ENCODE data around the gene GGCX. TPM values are rescaled to one million over a fixed set of nuclear protein-coding genes. Genes with fewer than 3 reads are reported as not detected.

GGCX gene
- total and polyA plus RNA-seq, 2 of the 13 experiments (the other 11 are each of a cell fraction or from before 2014, with no cell fraction given): 72.5 to 103 TPM

GRCh38 chr2:85588236-85588635, 26.9 kb upstream of the GGCX start:
- TF ChIP-seq ZNF790 (CRISPR knock-in tag; IDR thresholded peaks at IDR 0.05; ENCODE audit: borderline replicate concordance) (no peak), CEBPG (CRISPR knock-in tag; IDR thresholded peaks at IDR 0.05) (0 out of 2 replicates have a peak, but pooled peaks have one; percentile 3), SSRP1 (CRISPR knock-in tag; IDR thresholded peaks at IDR 0.05) (0 out of 2 replicates have a peak, but pooled peaks have one; percentile 37), ZFX (CRISPR knock-in tag; IDR thresholded peaks at IDR 0.05; ENCODE audit: low read depth) (0 out of 2 replicates have a peak, but pooled peaks have one; percentile 4)
- TF ChIP-seq, protein P1, sequence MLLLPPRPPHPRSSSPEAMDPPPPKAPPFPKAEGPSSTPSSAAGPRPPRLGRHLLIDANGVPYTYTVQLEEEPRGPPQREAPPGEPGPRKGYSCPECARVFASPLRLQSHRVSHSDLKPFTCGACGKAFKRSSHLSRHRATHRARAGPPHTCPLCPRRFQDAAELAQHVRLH (CRISPR knock-in tag; IDR thresholded peaks at IDR 0.05; ENCODE audit: borderline replicate concordance, low read depth): no peak
- POLR2A ChIA-PET: interaction anchor here (1.2 to 25.9 kb wide), 7 partner anchors 9 to 234 kb away, joined by 7 to 795 read pairs (median 13); partner anchors contain the start of genes C2orf68, ELMOD3, GGCX and MAT2A
- no peak for ATAC-seq
- Histone ChIP-seq H3K4me1 (ENCODE audit: insufficient read depth, low read length) (peaks cover 97% of the 10 kb centered on the region), H3K4me2 (ENCODE audit: low read depth, low read length) (peak overlapping the region; percentile 43), H3K27ac (ENCODE audit: extremely low read length, insufficient read depth, low read length) (no peak overlapping the region), H3K27me3 (ENCODE audit: control insufficient read depth in 1 of 2, insufficient read depth in 2 of 2, low read length in 2 of 2) (no peaks in the 10 kb centered on the region), H3K9me3 (ENCODE audit: low read length) (no peaks in the 10 kb centered on the region), H3K9ac (ENCODE audit: insufficient read depth, low read depth, low read length) (no peak overlapping the region), H3K4me3 (replicated peaks in 1 of 3; ENCODE audit: insufficient read depth in 1 of 3, low read depth in 2 of 3, low read length in 3 of 3) (no peak overlapping the region), H3K36me3 (replicated peaks in 1 of 2; ENCODE audit: control insufficient read depth in 1 of 2, insufficient read depth in 2 of 2, low read length in 2 of 2) (no peaks in the 10 kb centered on the region), H2AFZ (ENCODE audit: low read length) (no peak overlapping the region), H3K79me2 (ENCODE audit: insufficient read depth, low read length) (no peaks in the 10 kb centered on the region), H4K20me1 (ENCODE audit: insufficient read depth, low read length) (no peaks in the 10 kb centered on the region)
- DNase-seq (ENCODE audit: low spot score): no peak
- no peak for FAIRE-seq
- CTCF ChIA-PET (ENCODE audit: low intra/inter-chr PET ratio, low total read pairs): no interaction called here
- 85% methylated on average over 4 of the region's 4 CpGs for WGBS (ENCODE audit: low lambda C conversion rate)
- BruUV-seq (replicated peaks): no TSS peak
- intact Hi-C loops (cut with micrococcal nuclease; ENCODE audit: unreplicated experiment): no loop called here
- in situ Hi-C loops (cut with HindIII; ENCODE audit: extremely low pct_ligation_motif_present, low pct_unique_long_range_greater_than_20kb): no loop called here

DNA sequence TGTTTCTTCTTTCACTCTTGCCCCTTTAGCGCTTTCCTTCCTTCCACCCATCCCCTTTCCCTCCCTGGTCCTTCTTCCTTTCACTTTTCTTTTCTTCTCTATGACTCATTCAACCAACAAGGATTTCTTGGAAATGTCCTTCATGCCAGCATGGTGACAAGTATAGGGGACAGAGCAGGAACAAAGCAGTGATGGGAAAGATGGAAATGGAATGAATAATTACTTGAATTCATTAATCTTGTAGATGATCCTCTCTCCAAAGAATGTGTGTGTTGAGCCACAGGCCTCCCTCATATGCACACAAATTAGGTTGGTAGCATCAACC, 24.4 kb upstream of the GGCX start:
- Histone ChIP-seq H3K4me3 (replicated peaks in 1 of 3; ENCODE audit: insufficient read depth in 1 of 3, low read depth in 2 of 3, low read length in 3 of 3) (peak overlapping the region in 1 of 3 experiments; percentile 83; a peak in 3 of 6 replicates), H3K4me2 (ENCODE audit: low read depth, low read length) (peak overlapping the region; percentile 100), H3K36me3 (replicated peaks in 1 of 2; ENCODE audit: control insufficient read depth in 1 of 2, insufficient read depth in 2 of 2, low read length in 2 of 2) (peaks cover 0 to 7% of the 10 kb centered on the region in 2 experiments; a peak in 3 of 5 replicates), H3K4me1 (ENCODE audit: insufficient read depth, low read length) (peaks cover 83% of the 10 kb centered on the region), H3K9ac (ENCODE audit: insufficient read depth, low read depth, low read length) (peak overlapping the region; percentile 96; the same call in 1 of the 2 replicates), H2AFZ (ENCODE audit: low read length) (no peak overlapping the region), H3K27me3 (ENCODE audit: control insufficient read depth in 1 of 2, insufficient read depth in 2 of 2, low read length in 2 of 2) (no peaks in the 10 kb centered on the region), H4K20me1 (ENCODE audit: insufficient read depth, low read length) (no peaks in the 10 kb centered on the region), H3K27ac (ENCODE audit: extremely low read length, insufficient read depth, low read length) (peak overlapping the region; percentile 99), H3K9me3 (ENCODE audit: low read length) (no peaks in the 10 kb centered on the region), H3K79me2 (ENCODE audit: insufficient read depth, low read length) (no peaks in the 10 kb centered on the region)
- peak; percentile 27 for TF ChIP-seq HNRNPK (IDR thresholded peaks at IDR 0.05; ENCODE audit: low read depth, low read length, poor library complexity, severe bottlenecking)
- TF ChIP-seq FOSL2 (CRISPR knock-in tag; IDR thresholded peaks at IDR 0.05): peak; percentile 37; the same call in 1 of the 2 replicates
- TF ChIP-seq SMAD3 (CRISPR knock-in tag; IDR thresholded peaks at IDR 0.05): 0 out of 2 replicates have a peak, but pooled peaks have one; percentile 4
- no peak for TF ChIP-seq NFE2 (CRISPR knock-in tag; IDR thresholded peaks at IDR 0.05)
- no peak for TF ChIP-seq NFIB (CRISPR knock-in tag; IDR thresholded peaks at IDR 0.05; ENCODE audit: borderline replicate concordance)
- ChIA-PET CTCF (ENCODE audit: low intra/inter-chr PET ratio, low total read pairs) (no interaction called here), POLR2A (interaction anchor here (0.6 to 22.7 kb wide), 14 partner anchors 9 to 258 kb away, joined by 3 to 795 read pairs (median 5); partner anchors contain the start of genes C2orf68, GGCX, MAT2A and RNF181)
- DNase-seq (ENCODE audit: low spot score) (no peak), FAIRE-seq (no peak), ATAC-seq (no peak)
- intact Hi-C loops (cut with micrococcal nuclease; ENCODE audit: unreplicated experiment): loop anchor here (1.0 to 2.0 kb wide), 5 partner anchors 8 to 31 kb away; partner anchors contain the start of genes RNF181, TMEM150A, USP39 and VAMP8
- in situ Hi-C loops (cut with HindIII; ENCODE audit: extremely low pct_ligation_motif_present, low pct_unique_long_range_greater_than_20kb): no loop called here
- no TSS peak for BruUV-seq (replicated peaks)
- WGBS (ENCODE audit: low lambda C conversion rate): 82% methylated on average over 1 of the region's 1 CpG

Measured in HepG2 (cell line).